ENCODE results near the gene MLH3. TPM values are rescaled to one million over a fixed set of nuclear protein-coding genes. Genes with fewer than 3 reads are reported as not detected.

MLH3 gene
- total and polyA plus RNA-seq, 2 of the 13 experiments (the other 11 are each of a cell fraction or from before 2014, with no cell fraction given): 14.4 to 24.8 TPM

GRCh38 chr14:75025082-75025481 lies 26.2 kb downstream of the MLH3 start:
- BruUV-seq (replicated peaks): no TSS peak
- ATAC-seq (no peak), DNase-seq (ENCODE audit: low spot score) (no peak), FAIRE-seq (no peak)
- Histone ChIP-seq H4K20me1 (ENCODE audit: insufficient read depth, low read length) (no peaks in the 10 kb centered on the region), H3K36me3 (replicated peaks in 1 of 2; ENCODE audit: control insufficient read depth in 1 of 2, insufficient read depth in 2 of 2, low read length in 2 of 2) (peaks cover 4 to 44% of the 10 kb centered on the region in 2 experiments), H3K4me1 (ENCODE audit: insufficient read depth, low read length) (no peaks in the 10 kb centered on the region), H3K79me2 (ENCODE audit: insufficient read depth, low read length) (no peaks in the 10 kb centered on the region), H3K27me3 (ENCODE audit: control insufficient read depth in 1 of 2, insufficient read depth in 2 of 2, low read length in 2 of 2) (no peaks in the 10 kb centered on the region), H3K4me3 (replicated peaks in 1 of 3; ENCODE audit: insufficient read depth in 1 of 3, low read depth in 2 of 3, low read length in 3 of 3) (no peak overlapping the region), H3K27ac (ENCODE audit: extremely low read length, insufficient read depth, low read length) (no peak overlapping the region), H3K4me2 (ENCODE audit: low read depth, low read length) (no peak overlapping the region), H3K9ac (ENCODE audit: insufficient read depth, low read depth, low read length) (no peak overlapping the region), H3K9me3 (ENCODE audit: low read length) (no peaks in the 10 kb centered on the region), H2AFZ (ENCODE audit: low read length) (no peak overlapping the region)
- intact Hi-C loops (cut with micrococcal nuclease; ENCODE audit: unreplicated experiment): no loop called here
- in situ Hi-C loops (cut with HindIII; ENCODE audit: extremely low pct_ligation_motif_present, low pct_unique_long_range_greater_than_20kb): no loop called here
- no peak for TF ChIP-seq ZNF350 (CRISPR knock-in tag; IDR thresholded peaks at IDR 0.05; ENCODE audit: borderline replicate concordance, low read depth)
- TF ChIP-seq ZNF576 (CRISPR knock-in tag; IDR thresholded peaks at IDR 0.05): no peak
- TF ChIP-seq ZNF619 (CRISPR knock-in tag; IDR thresholded peaks at IDR 0.05): no peak
- no peak for TF ChIP-seq CAMTA2 (CRISPR knock-in tag; IDR thresholded peaks at IDR 0.05; ENCODE audit: borderline replicate concordance)
- WGBS (ENCODE audit: low lambda C conversion rate): 89% methylated on average over 4 of the region's 4 CpGs
- CTCF ChIA-PET (ENCODE audit: low intra/inter-chr PET ratio, low total read pairs): no interaction called here
- POLR2A ChIA-PET: interaction anchor here (1.1 kb wide), 1 partner anchor 11 kb away, joined by 3 read pairs; no protein-coding TSS in a partner anchor

- Histone ChIP-seq H3K4me3 (replicated peaks in 1 of 3; ENCODE audit: insufficient read depth in 1 of 3, low read depth in 2 of 3, low read length in 3 of 3) (no peak overlapping the region), H3K36me3 (replicated peaks in 1 of 2; ENCODE audit: control insufficient read depth in 1 of 2, insufficient read depth in 2 of 2, low read length in 2 of 2) (peaks cover 8 to 48% of the 10 kb centered on the region in 2 experiments), H2AFZ (ENCODE audit: low read length) (no peak overlapping the region), H3K9ac (ENCODE audit: insufficient read depth, low read depth, low read length) (no peak overlapping the region), H4K20me1 (ENCODE audit: insufficient read depth, low read length) (no peaks in the 10 kb centered on the region), H3K4me2 (ENCODE audit: low read depth, low read length) (no peak overlapping the region), H3K9me3 (ENCODE audit: low read length) (no peaks in the 10 kb centered on the region), H3K27ac (ENCODE audit: extremely low read length, insufficient read depth, low read length) (no peak overlapping the region), H3K4me1 (ENCODE audit: insufficient read depth, low read length) (no peaks in the 10 kb centered on the region), H3K27me3 (ENCODE audit: control insufficient read depth in 1 of 2, insufficient read depth in 2 of 2, low read length in 2 of 2) (no peaks in the 10 kb centered on the region; a peak in 1 of 5 replicates), H3K79me2 (ENCODE audit: insufficient read depth, low read length) (no peaks in the 10 kb centered on the region)
- 94% methylated on average over 1 of the region's 1 CpG for whole genome bisulfite sequencing (ENCODE audit: low lambda C conversion rate)
- BruUV-seq (replicated peaks): no TSS peak
- in situ Hi-C loops (cut with HindIII; ENCODE audit: extremely low pct_ligation_motif_present, low pct_unique_long_range_greater_than_20kb): no loop called here
- DNase-seq (ENCODE audit: low spot score) (no peak), ATAC-seq (no peak), FAIRE-seq (no peak)
- CTCF ChIA-PET (ENCODE audit: low intra/inter-chr PET ratio, low total read pairs): no interaction called here
- intact Hi-C loops (cut with micrococcal nuclease; ENCODE audit: unreplicated experiment): loop anchor here (2.0 kb wide), 1 partner anchor 76 kb away; no protein-coding TSS in a partner anchor
- POLR2A ChIA-PET: interaction anchor here (1.3 to 1.9 kb wide), 2 partner anchors 47 to 71 kb away, joined by 4 to 5 read pairs; partner anchors contain the start of gene ZC2HC1C
- TF ChIP-seq ZBTB46 (CRISPR knock-in tag; IDR thresholded peaks at IDR 0.05; ENCODE audit: borderline replicate concordance): no peak
- TF ChIP-seq USF2 (IDR thresholded peaks at IDR 0.05; ENCODE audit: low read depth, low read length): no peak
- TF ChIP-seq USF2 (CRISPR knock-in tag; IDR thresholded peaks at IDR 0.05; ENCODE audit: borderline replicate concordance): no peak
- no peak for TF ChIP-seq SMC3 (IDR thresholded peaks at IDR 0.05; ENCODE audit: low read length)
- no peak for TF ChIP-seq ZNF569 (CRISPR knock-in tag; IDR thresholded peaks at IDR 0.05; ENCODE audit: borderline replicate concordance)
- TF ChIP-seq ZNF503 (CRISPR knock-in tag; IDR thresholded peaks at IDR 0.05): no peak
- TF ChIP-seq ZFYVE20 (CRISPR knock-in tag; IDR thresholded peaks at IDR 0.05; ENCODE audit: borderline replicate concordance, low read depth): no peak
- no peak for TF ChIP-seq SNAI1 (CRISPR knock-in tag; IDR thresholded peaks at IDR 0.05; ENCODE audit: borderline replicate concordance)
Measured at GRCh38 chr14:75023108-75023507, 28.2 kb downstream of the MLH3 start.

All from HepG2 (cell line).